IMR-90 (cell line): ENCODE measurements around the gene SRCIN1. TPM values are rescaled to one million over a fixed set of nuclear protein-coding genes. Genes with fewer than 3 reads are reported as not detected.
"Not testable (repeated sequence)": the region's sequence is repeated elsewhere in the genome, so short reads cannot be mapped to it uniquely, and the experiment has no call there.

Source experiments
- ATAC-seq: fragments of 200-7000 bp; cut with Tn5 transposase; 2 replicates; pipeline ENCODE4 v1.9.1; 2020; ENCODE audit warnings: low read depth, mild to moderate bottlenecking, moderate library complexity
- BruUV-seq: library from RNA; stranded (reverse); fragments of 400-500 nt; replicated peaks from 2 replicates; lab custom pipeline; 2021; lab: Mats Ljungman, UMichigan
- CTCF ChIA-PET: fragments of 300-600 bp; formaldehyde crosslinking; extraction: SDS; loops from one replicate; lab custom pipeline; 2021; ENCODE audit warnings: antibody characterized with exemption; lab: Yijun Ruan, JAX
- POLR2A ChIA-PET: fragments of 300-600 bp; sonication (Branson Sonifier 250); formaldehyde crosslinking; loops from one replicate; lab custom pipeline; 2022; ENCODE audit warnings: antibody characterized with exemption; ENCODE audit not compliant: unreplicated experiment; lab: Charles Lee
- DNase-seq: peaks from one replicate; pipeline ENCODE4 v3.0.0; 2013
- H2AFZ ChIP-seq: replicated peaks from 2 replicates; pipeline ENCODE3; 2013; ENCODE audit warnings: low read length, mild to moderate bottlenecking; ENCODE audit not compliant: poor library complexity
- H2AK5ac ChIP-seq: 2 replicates; pipeline ENCODE4 v1.6.1; 2013; ENCODE audit warnings: low read depth, low read length, inconsistent platforms
- H2AK9ac ChIP-seq: replicated peaks from 2 replicates; pipeline ENCODE3; 2013; ENCODE audit warnings: mild to moderate bottlenecking, low read depth, low read length, moderate library complexity; ENCODE audit not compliant: poor library complexity
- H2BK120ac ChIP-seq: 2 replicates; pipeline ENCODE4 v1.6.1; 2013; ENCODE audit warnings: low read depth, low read length, inconsistent platforms
- H2BK15ac ChIP-seq: 3 replicates; pipeline ENCODE4 v1.6.1; 2013; ENCODE audit warnings: low read depth, low read length, inconsistent platforms
- H2BK20ac ChIP-seq: 2 replicates; pipeline ENCODE4 v1.6.1; 2013; ENCODE audit warnings: low read depth, mild to moderate bottlenecking, inconsistent platforms, low read length, moderate library complexity
- H2BK5ac ChIP-seq: 2 replicates; pipeline ENCODE4 v1.6.1; 2013; ENCODE audit warnings: mild to moderate bottlenecking, low read depth, low read length, inconsistent platforms; ENCODE audit not compliant: poor library complexity, severe bottlenecking
- H3K14ac ChIP-seq: replicated peaks from 2 replicates; pipeline ENCODE4 v1.6.1; 2013; ENCODE audit warnings: low read depth, low read length, inconsistent platforms
- H3K18ac ChIP-seq: 2 replicates; pipeline ENCODE4 v1.6.1; 2013; ENCODE audit warnings: low read depth, low read length, control low read depth
- H3K23ac ChIP-seq: 2 replicates; pipeline ENCODE4 v1.6.1; 2013; ENCODE audit warnings: low read depth, low read length, inconsistent platforms
- H3K27ac ChIP-seq: 2 replicates; pipeline ENCODE4 v1.5.1; 2013; ENCODE audit warnings: mild to moderate bottlenecking, control low read depth, low read length; ENCODE audit not compliant: insufficient read depth
- H3K27me3 ChIP-seq: 2 replicates; pipeline ENCODE4 v1.6.1; 2013; ENCODE audit warnings: low read length; ENCODE audit not compliant: control insufficient read depth, insufficient read depth
- H3K36me3 ChIP-seq: 2 replicates; pipeline ENCODE4 v1.6.1; 2013; ENCODE audit warnings: low read length, mixed read lengths; ENCODE audit not compliant: control insufficient read depth, insufficient read depth
- H3K4ac ChIP-seq: 2 replicates; pipeline ENCODE4 v1.6.1; 2013; ENCODE audit warnings: low read depth, low read length, inconsistent platforms
- H3K4me1 ChIP-seq: 2 replicates; pipeline ENCODE4 v1.6.1; 2013; ENCODE audit warnings: low read length, mixed read lengths; ENCODE audit not compliant: control insufficient read depth, insufficient read depth
- H3K4me2 ChIP-seq: 2 replicates; pipeline ENCODE4 v1.6.1; 2013; ENCODE audit warnings: low read depth, mild to moderate bottlenecking, control low read depth, low read length, moderate library complexity
- H3K4me3 ChIP-seq: 2 replicates; pipeline ENCODE4 v1.5.1; 2013; ENCODE audit warnings: low read depth, mild to moderate bottlenecking, control low read depth, low read length, moderate library complexity; ENCODE audit not compliant: insufficient read depth
- H3K56ac ChIP-seq: 2 replicates; pipeline ENCODE4 v1.6.1; 2013; ENCODE audit warnings: low read length, inconsistent platforms; ENCODE audit not compliant: insufficient read depth; ENCODE audit errors: extremely low read depth
- H3K79me1 ChIP-seq, 2 experiments: 2 replicates each; pipeline ENCODE4 v1.6.1; 2013; ENCODE audit warnings: low read length in 2 of 2, inconsistent platforms in 1 of 2, low read depth in 1 of 2
- H3K9ac ChIP-seq: 2 replicates; pipeline ENCODE4 v1.6.1; 2013; ENCODE audit warnings: low read depth, low read length, control low read depth
- H3K9me1 ChIP-seq: 2 replicates; pipeline ENCODE4 v1.6.1; 2013; ENCODE audit warnings: low read length, inconsistent platforms; ENCODE audit not compliant: insufficient read depth
- H3K9me3 ChIP-seq: 2 replicates; pipeline ENCODE4 v1.6.1; 2013; ENCODE audit warnings: low read length; ENCODE audit not compliant: control insufficient read depth, insufficient read depth
- H4K20me1 ChIP-seq: 2 replicates; pipeline ENCODE4 v1.6.1; 2013; ENCODE audit warnings: low read length, inconsistent platforms; ENCODE audit not compliant: insufficient read depth
- H4K5ac ChIP-seq: 2 replicates; pipeline ENCODE4 v1.6.1; 2013; ENCODE audit warnings: mild to moderate bottlenecking, low read depth, low read length, control low read depth
- H4K8ac ChIP-seq, 2 experiments: 2 replicates each; pipeline ENCODE4 v1.6.1; 2013; ENCODE audit warnings: low read depth in 2 of 2, low read length in 2 of 2, control low read depth in 1 of 2, inconsistent platforms in 1 of 2
- H4K91ac ChIP-seq: 2 replicates; pipeline ENCODE4 v1.6.1; 2013; ENCODE audit warnings: low read depth, low read length, inconsistent platforms; ENCODE audit not compliant: insufficient read depth
- WGBS, 2 experiments: methylation state at CpG; one replicate each; pipeline versions ENCODE4 v1.1.5 to v1.1.7; 2013; ENCODE audit warnings: missing lambda C conversion rate in 2 of 2; ENCODE audit not compliant: insufficient read length in 1 of 2; ENCODE audit errors: extremely low coverage in 2 of 2; 5-methylcytosine and 5-hydroxymethylcytosine counted together
- dilution Hi-C: fragments of 300-500 bp; cut with HindIII; formaldehyde crosslinking; loops from one replicate; pipeline ENCODE4 v1.14.3; 2018; ENCODE audit warnings: low sequenced_read_pairs; ENCODE audit not compliant: unreplicated experiment
- in situ Hi-C: fragments of 300-500 bp; cut with MboI; formaldehyde crosslinking; loops from 3 replicates; pipeline ENCODE4 v1.14.3; 2019; ENCODE audit warnings: low sequenced_read_pairs, inconsistent platforms, mixed read lengths
- intact Hi-C: fragments of 100-400 bp; cut with micrococcal nuclease; formaldehyde crosslinking; loops from 2 replicates; pipeline ENCODE4 v1.10.0; 2022
- polyA plus RNA-seq, 3 experiments: library from polyadenylated mRNA; depleted of rRNA; stranded (reverse); fragments of >200 nt; gene quantifications; 2 replicates each; pipeline ENCODE4 v1.2.3, GENCODE V29; 2012; ENCODE audit warnings: low replicate concordance in 1 of 3
- total RNA-seq: library from RNA; depleted of rRNA; stranded (reverse); fragments of >200 nt; gene quantifications from 2 replicates; pipeline ENCODE4 v1.2.3, GENCODE V29; 2012

Gene SRCIN1
- total and polyA plus RNA-seq, 2 of the 4 experiments (the other 2 are of a cell fraction), result not detected

GRCh38 chr17:38485681-38486298 is 120.0 kb downstream of the SRCIN1 start:
- H3K56ac ChIP-seq, H4K8ac ChIP-seq, ATAC-seq, H4K5ac ChIP-seq, H2AK5ac ChIP-seq, H2BK15ac ChIP-seq, H3K4me2 ChIP-seq, DNase-seq, H2AK9ac ChIP-seq, dilution Hi-C loops, POLR2A ChIA-PET, H2BK5ac ChIP-seq, H3K4ac ChIP-seq, H3K27ac ChIP-seq, H2BK120ac ChIP-seq, H3K4me3 ChIP-seq, H3K14ac ChIP-seq, H3K9ac ChIP-seq, H4K91ac ChIP-seq, H3K18ac ChIP-seq, H3K27me3 ChIP-seq, BruUV-seq, H2BK20ac ChIP-seq, H2AFZ ChIP-seq, H3K9me3 ChIP-seq, H3K23ac ChIP-seq, H3K9me1 ChIP-seq: not testable (repeated sequence)
- CTCF ChIA-PET, result interaction anchor here (0.7 kb wide), 1 partner anchor 245 kb away, joined by 3 read pairs; no protein-coding TSS in a partner anchor
- peaks cover 48% of the 10 kb centered on the region for H3K36me3 ChIP-seq
- H3K4me1 ChIP-seq, result peaks cover 11% of the 10 kb centered on the region; the same call in 1 of the 2 replicates
- no CpG with 5 or more reads among the region's 13 CpGs for WGBS, 2 experiments
- peaks cover 46% of the 10 kb centered on the region for H4K20me1 ChIP-seq
- in situ Hi-C loops, result loop anchor here (25.0 kb wide), 1 partner anchor 123 kb away; the partner anchor contains the start of gene SOCS7
- peaks cover 6 to 26% of the 10 kb centered on the region in 2 experiments for H3K79me1 ChIP-seq
- intact Hi-C loops, result loop anchor here (5.0 kb wide), 3 partner anchors 43 to 138 kb away; no protein-coding TSS in a partner anchor
